GM12878 (cell line): ENCODE measurements around the gene FBXO21.

Source experiments
- BCL11A ChIP-seq: IDR thresholded peaks from 2 replicates; pipeline ENCODE4 v1.6.1; 2011; ENCODE audit warnings: low read depth, low read length
- CEBPB ChIP-seq, 2 experiments: fragments of 150-350 bp in 1 of 2; IDR thresholded peaks; 2 replicates each; pipeline ENCODE4 v1.6.1; 2012 to 2014; ENCODE audit warnings: low read depth in 2 of 2, low read length in 2 of 2, borderline replicate concordance in 1 of 2, inconsistent platforms in 1 of 2
- CTCF ChIP-seq, 3 experiments: IDR thresholded peaks in 2 of 3; conservative IDR thresholded peaks in 1 of 3; 2 replicates each; pipeline ENCODE4 v1.5.1; 2011; ENCODE audit warnings: low read depth in 3 of 3, low read length in 3 of 3, mild to moderate bottlenecking in 3 of 3, control low read depth in 2 of 3, moderate library complexity in 2 of 3, inconsistent platforms in 1 of 3, mixed read lengths in 1 of 3; ENCODE audit not compliant: control insufficient read depth in 2 of 3, insufficient read depth in 1 of 3; ENCODE audit errors: extremely low read depth in 1 of 3
- DPF2 ChIP-seq: fragments of 450-650 bp; IDR thresholded peaks from 2 replicates; pipeline ENCODE4 v1.6.1; 2017; ENCODE audit warnings: mild to moderate bottlenecking
- FOS ChIP-seq: IDR thresholded peaks from 3 replicates; pipeline ENCODE4 v1.6.1; 2011; ENCODE audit warnings: borderline replicate concordance; ENCODE audit not compliant: insufficient read length; ENCODE audit errors: extremely low read depth
- NFIC ChIP-seq: IDR thresholded peaks from 2 replicates; pipeline ENCODE4 v1.6.1; 2012; ENCODE audit warnings: low read depth, mild to moderate bottlenecking, inconsistent platforms, low read length, moderate library complexity
- POLR2A ChIP-seq: IDR thresholded peaks from 2 replicates; pipeline ENCODE4 v1.6.1; 2011; ENCODE audit warnings: low read depth, mild to moderate bottlenecking, low read length
- POLR2AphosphoS5 ChIP-seq: IDR thresholded peaks from 2 replicates; pipeline ENCODE4 v1.6.1; 2011; ENCODE audit warnings: mild to moderate bottlenecking, low read length, inconsistent platforms
- USF2 ChIP-seq: IDR thresholded peaks from 2 replicates; pipeline ENCODE4 v1.6.1; 2011; ENCODE audit warnings: low read depth, low read length, improper control_type of control experiment, borderline replicate concordance
- ZSCAN29 ChIP-seq: fragments of 450-650 bp; IDR thresholded peaks from 2 replicates; pipeline ENCODE4 v1.6.1; 2017; ENCODE audit warnings: mild to moderate bottlenecking, moderate library complexity
- ZZZ3 ChIP-seq: IDR thresholded peaks from 2 replicates; pipeline ENCODE4 v1.6.1; 2011; ENCODE audit warnings: low read depth; ENCODE audit not compliant: control insufficient read depth, insufficient read length
- TF ChIP-seq, protein P1 (sequence below): IDR thresholded peaks from 2 replicates; pipeline ENCODE4 v1.6.1; 2011; ENCODE audit warnings: borderline replicate concordance, low read depth, mild to moderate bottlenecking, moderate library complexity, low read length; ENCODE audit not compliant: insufficient read depth, poor library complexity, severe bottlenecking

GRCh38 chr12:117193903-117194302 is 3.6 kb upstream of the FBXO21 start:
- TF ChIP-seq BCL11A: no peak
- no peak for TF ChIP-seq ZSCAN29
- no peak for TF ChIP-seq USF2
- TF ChIP-seq ZZZ3: no peak
- TF ChIP-seq CTCF (IDR thresholded peaks at IDR 0.05 in 2 of 3, conservative IDR thresholded peaks at IDR 0.05 in 1 of 3; ENCODE audit: control insufficient read depth in 2 of 3, extremely low read depth in 1 of 3, insufficient read depth in 1 of 3, low read depth in 3 of 3, low read length in 3 of 3): no peak
- no peak for TF ChIP-seq POLR2AphosphoS5
- TF ChIP-seq DPF2: no peak
- TF ChIP-seq NFIC: no peak
- TF ChIP-seq CEBPB (IDR thresholded peaks at IDR 0.05; ENCODE audit: borderline replicate concordance in 1 of 2, low read depth in 2 of 2, low read length in 2 of 2): no peak
- TF ChIP-seq FOS: no peak
- TF ChIP-seq, protein P1, sequence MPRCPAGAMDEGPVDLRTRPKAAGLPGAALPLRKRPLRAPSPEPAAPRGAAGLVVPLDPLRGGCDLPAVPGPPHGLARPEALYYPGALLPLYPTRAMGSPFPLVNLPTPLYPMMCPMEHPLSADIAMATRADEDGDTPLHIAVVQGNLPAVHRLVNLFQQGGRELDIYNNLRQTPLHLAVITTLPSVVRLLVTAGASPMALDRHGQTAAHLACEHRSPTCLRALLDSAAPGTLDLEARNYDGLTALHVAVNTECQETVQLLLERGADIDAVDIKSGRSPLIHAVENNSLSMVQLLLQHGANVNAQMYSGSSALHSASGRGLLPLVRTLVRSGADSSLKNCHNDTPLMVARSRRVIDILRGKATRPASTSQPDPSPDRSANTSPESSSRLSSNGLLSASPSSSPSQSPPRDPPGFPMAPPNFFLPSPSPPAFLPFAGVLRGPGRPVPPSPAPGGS: no peak
- TF ChIP-seq POLR2A: no peak
